HG02884 (cell line): Measurements from ENCODE around the gene BCAS1.

Experiments used
- ATAC-seq: cut with Tn5 transposase; IDR thresholded peaks from one replicate; pipeline ENCODE4 v1.9.1; 2021; ENCODE audit warnings: mild to moderate bottlenecking, moderate library complexity; ENCODE audit not compliant: unreplicated experiment

The BCAS1 gene

DNA sequence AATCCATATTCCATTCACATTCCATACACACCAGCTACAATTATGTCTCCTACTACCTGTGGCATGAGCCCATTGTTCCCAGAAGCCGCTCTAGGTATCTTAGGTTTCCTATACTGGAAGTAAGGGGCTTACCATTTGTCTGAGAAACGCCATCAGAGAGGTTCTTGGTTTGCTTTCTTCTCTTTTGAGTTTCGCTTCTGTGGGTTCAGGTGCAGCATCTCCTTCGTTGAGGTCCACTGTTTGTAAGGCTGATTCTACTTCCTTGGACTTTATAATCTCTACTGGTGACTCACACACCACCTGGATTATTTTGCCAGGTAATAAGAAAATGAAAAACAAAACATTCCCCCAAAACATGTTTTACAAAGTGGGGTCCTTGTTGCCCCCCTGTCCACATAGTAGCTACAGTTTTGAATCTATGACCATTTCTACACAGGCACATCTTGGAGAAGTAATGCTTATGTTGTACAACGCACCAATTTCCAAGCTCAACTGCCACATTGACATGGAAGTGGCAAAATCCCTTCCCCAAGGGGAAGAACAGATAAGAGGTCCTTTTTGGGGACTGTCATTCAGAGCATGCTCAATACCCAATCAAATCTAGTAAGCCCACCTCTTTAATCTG, 103.5 kb downstream of the BCAS1 start:
- ATAC-seq = no peak

DNA sequence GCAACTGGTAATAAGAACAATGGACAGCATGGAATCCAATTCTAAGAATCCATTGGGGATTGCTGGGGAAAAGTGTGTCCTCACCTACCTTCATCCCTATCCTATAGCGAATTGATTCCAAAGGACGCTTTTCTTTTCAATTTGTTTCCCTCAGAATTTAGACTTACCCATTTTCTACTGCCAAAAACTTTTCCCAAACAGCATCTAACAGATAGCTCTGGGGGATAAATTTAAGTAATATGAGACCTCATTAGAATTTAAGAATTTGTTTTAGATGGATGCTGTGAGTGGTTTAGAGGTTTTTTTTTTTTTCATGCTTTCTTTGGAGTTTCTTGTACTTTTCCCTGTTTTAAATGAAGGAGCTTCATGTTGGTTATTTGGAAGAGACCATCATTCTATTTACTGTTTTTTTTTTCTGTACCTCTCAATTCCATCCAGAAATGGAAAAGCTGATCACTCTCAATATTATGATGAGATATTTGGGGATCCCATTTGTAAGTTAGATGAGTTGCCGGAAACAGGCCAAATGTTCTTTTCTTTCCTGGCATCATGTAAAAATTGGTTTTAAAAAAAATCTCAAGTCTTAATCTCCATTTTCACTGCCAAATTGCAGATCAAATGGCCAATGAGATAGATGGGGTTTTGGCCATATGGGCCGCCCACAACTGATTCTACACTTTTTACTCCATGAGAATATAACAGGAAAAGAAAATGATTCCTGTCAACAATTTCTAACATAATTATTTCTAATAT, 105.7 kb downstream of the BCAS1 start:
- ATAC-seq = no peak

DNA sequence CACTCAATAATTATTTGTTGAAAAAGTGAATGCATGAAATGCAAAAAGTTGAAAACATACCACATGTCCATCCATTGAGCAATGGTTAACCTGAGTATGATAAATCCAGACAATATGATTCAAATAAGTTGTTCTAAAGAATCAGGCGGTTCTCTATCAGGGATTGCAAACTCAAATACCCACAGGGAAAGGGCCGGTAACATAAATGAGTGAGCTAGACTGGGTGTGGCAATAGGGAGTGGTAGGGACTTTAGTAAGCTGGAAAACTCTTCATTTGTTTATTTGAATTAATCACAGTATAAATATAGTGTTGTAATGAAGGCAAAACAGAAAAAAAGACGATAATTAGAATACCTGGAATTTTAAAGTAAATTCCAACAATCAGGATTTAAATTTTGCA, 106.3 kb downstream of the BCAS1 start:
- ATAC-seq = no peak

GRCh38 chr20:53963635-53964034, 106.8 kb downstream of the BCAS1 start:
- ATAC-seq = no peak

GRCh38 chr20:53962388-53962787, 108.0 kb downstream of the BCAS1 start:
- no peak for ATAC-seq

- ATAC-seq = no peak
Observed at GRCh38 chr20:53961527-53961926, 108.9 kb downstream of the BCAS1 start.

- ATAC-seq = no peak
Observed at GRCh38 chr20:53960579-53961272, 109.7 kb downstream of the BCAS1 start.

DNA sequence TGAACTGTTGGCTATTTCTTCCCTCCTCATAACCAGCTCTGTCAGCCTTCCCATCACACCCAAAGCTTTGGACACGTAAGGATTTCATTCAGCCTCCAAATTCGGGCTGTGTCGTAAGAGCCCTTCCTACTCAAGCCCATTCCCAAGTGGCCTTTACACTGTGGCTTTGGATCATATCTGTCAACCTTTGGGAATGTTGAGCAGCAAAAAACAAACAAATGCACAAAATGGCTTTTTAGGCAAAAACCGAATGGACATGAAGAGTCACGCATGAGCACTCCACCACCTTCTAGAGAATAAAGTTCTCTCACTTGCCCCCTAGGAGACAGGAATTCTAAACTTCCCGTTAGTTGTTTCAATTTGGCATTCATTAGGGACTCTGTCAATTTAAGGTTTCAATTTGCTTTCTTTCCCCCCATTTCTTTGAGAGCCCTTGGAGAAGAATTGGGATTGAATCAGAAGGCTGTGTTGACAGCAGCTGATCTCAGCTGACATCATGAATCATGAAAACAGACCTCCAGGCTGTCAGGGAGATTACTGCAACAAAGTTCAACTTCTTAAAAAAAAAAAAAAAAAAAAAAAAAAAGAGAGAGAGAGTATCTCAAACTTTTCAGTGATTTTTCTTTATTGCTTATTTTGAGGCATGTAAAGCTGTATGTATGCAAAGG, 110.3 kb downstream of the BCAS1 start:
- no peak for ATAC-seq

DNA sequence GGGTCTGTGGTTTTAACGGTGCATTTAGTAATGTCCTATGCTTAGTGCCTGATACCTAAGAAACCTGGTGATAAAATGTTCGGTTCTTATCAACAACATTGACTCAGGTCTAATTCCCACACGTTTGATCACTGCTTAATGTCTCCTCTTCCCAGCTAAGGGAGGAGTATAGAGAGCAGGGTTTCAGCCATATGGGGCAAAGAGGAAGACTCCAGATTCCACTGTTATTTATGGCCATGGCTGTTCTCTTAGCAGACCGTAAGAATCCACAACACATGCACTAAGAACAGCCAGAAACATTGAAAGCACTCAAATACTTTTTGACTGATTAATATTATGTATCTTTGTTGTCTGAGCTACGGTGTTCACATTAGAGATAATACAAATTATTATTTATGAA, 112.1 kb downstream of the BCAS1 start:
- no peak for ATAC-seq

DNA sequence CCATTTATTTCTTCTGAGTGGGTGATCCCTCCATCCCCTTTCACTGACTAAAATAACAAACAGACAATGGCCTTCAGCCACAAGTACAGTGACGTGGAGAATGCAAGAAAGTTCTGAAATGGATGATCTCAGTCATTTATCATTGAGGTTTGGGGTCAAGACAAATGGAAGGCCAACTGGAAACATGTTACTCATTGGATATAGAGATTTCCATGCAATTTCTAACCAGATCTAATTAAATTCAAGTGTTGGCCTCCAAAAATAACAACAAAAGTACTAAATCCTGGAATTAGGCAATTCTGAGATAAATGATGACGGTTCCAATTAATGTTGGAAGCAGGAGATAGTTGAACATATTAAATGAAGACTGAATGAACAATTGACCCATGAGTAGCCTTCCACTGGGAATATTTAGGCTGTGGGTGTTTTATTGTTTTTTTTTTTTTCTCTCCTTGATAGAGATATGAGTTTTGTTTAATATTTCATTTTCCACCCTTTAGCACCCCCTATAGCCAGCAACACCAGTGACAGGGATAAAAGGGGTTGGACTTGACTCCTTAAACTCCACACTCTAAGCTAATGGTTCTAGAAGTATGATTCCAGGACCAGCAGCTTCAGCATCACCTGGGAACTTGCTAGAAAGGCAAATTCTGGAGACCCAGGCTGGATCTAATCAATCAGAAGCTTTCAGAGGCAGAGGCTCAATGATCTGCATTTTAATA, 112.8 kb downstream of the BCAS1 start:
- no peak for ATAC-seq

GRCh38 chr20:53956013-53956715, 114.2 kb downstream of the BCAS1 start:
- ATAC-seq = no peak

DNA sequence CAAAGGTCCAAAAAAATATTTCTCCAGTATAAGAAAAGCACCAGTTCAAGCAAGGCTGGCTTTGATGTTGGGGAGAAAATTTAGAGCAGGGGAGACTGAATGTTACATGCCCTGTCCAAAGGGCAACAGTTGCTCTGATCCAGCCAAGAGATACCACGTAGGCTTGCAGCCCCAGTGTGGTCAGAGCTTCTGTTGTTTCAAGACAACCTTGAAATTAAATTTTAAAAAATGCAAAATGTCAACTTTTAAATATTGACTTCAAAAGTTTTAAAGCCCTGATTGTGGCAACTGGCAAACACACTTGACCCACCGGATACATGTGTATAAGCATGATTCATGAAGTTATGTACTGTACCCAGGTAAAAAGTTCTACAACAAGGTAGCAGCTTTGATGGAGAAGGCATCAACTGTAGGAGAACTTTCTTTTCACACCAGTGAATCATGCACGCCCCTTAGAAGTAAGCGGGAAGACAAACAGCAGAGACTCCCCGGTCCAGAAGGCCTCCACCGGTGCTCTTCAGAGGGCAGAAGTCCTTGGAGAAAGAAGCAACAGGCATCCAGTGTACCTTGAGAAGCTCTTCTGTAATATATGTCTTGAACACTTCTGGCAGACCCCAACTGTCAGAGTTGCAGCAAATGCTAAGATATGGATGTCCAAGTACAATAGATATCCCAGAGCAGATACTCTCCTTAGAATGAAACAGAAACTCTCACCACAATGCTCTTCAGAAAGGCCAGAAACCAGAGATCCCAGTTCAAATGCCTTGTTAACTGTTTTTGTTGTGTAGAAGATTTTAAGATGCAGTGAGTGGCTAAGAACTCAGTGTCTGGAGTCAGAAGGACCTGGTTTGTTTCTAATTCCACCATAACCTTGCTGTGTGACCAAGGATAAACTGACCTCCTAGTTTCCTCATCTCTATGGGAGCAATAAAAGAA, 115.4 kb downstream of the BCAS1 start:
- ATAC-seq = no peak

- ATAC-seq = no peak
Observed at GRCh38 chr20:53952528-53953096, 117.8 kb downstream of the BCAS1 start.

DNA sequence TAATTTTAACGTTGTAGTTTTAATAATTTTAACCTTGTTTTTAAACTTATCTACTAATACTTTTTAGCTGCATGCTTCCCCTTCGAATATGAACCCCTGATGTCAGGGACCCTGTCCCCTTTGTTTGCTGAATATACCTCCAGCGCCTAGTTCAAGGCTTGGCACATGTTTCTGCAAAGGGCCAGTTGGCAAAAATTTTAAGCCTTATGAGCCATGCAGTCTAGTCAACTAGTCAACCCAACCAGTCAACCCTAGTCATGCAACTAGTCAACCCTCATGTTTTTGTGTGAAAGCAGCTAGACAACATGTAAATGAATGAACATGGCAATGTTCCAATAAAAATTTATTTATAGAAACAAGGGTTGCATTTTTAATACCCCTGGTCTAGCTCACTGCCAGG, 119.8 kb downstream of the BCAS1 start:
- ATAC-seq = no peak

DNA sequence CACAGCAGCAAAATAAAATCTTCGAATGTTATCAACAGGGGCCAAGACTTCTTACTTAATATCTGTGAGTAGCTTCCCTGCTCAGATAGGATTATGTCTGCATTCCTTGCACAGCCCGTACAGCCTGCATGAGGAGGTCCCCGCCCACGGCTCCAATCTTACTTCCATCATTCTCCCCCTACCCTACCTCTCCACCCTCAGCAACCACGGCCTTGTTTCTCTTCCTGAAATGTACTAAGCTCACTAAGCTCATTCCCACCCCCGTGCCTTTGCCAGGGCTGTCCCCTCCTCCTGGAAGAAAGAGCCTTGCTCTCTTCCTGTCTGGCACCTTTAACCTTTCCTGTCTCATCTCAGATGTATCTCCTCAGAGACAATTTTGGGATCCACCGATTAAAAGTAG, 120.4 kb downstream of the BCAS1 start:
- ATAC-seq = no peak

- peak; percentile 85 for ATAC-seq
Observed at GRCh38 chr20:53949319-53949839, 121.0 kb downstream of the BCAS1 start.

GRCh38 chr20:53948383-53949318, 121.7 kb downstream of the BCAS1 start:
- peak; percentile 15 for ATAC-seq
